WTC11 (cell line): ENCODE data around the gene COL4A6. TPM values are rescaled to one million over a fixed set of nuclear protein-coding genes. Genes with fewer than 3 reads are reported as not detected.

ENCODE experiments used
- ATAC-seq: fragments of 200-7000 bp; cut with Tn5 transposase; 2 replicates; pipeline ENCODE4 v1.10.0; 2021; ENCODE audit warnings: mild to moderate bottlenecking, moderate library complexity
- CTCF ChIA-PET: fragments of 300-600 bp; sonication (Branson Sonifier 250); formaldehyde crosslinking; loops from one replicate; lab custom pipeline; 2021; ENCODE audit warnings: antibody characterized with exemption; lab: Charles Lee
- POLR2A ChIA-PET: fragments of 350-600 bp; sonication (Branson Sonifier 250); formaldehyde crosslinking; loops from one replicate; lab custom pipeline; 2021; ENCODE audit warnings: antibody characterized with exemption; lab: Charles Lee
- DNase-seq: peaks from one replicate; pipeline ENCODE4 v3.0.0; 2021; ENCODE audit warnings: low spot score
- H3K27ac Mint-ChIP-seq: 2 replicates; pipeline ENCODE4 v1.8.0; 2021; ENCODE audit warnings: mixed read lengths
- H3K27me3 Mint-ChIP-seq: 2 replicates; pipeline ENCODE4 v1.8.0; 2021; ENCODE audit warnings: low read depth, mild to moderate bottlenecking, moderate library complexity, mixed read lengths
- H3K36me3 Mint-ChIP-seq: 2 replicates; pipeline ENCODE4 v1.8.0; 2021; ENCODE audit warnings: mixed read lengths
- H3K4me1 Mint-ChIP-seq: 2 replicates; pipeline ENCODE4 v1.8.0; 2022; ENCODE audit warnings: mixed read lengths
- H3K4me3 Mint-ChIP-seq: 2 replicates; pipeline ENCODE4 v1.8.0; 2021; ENCODE audit warnings: mild to moderate bottlenecking, moderate library complexity, mixed read lengths
- H3K9me3 Mint-ChIP-seq: 2 replicates; pipeline ENCODE4 v1.8.0; 2021; ENCODE audit warnings: mixed read lengths
- ATF6 ChIP-seq: sonication (generic); formaldehyde crosslinking; IDR thresholded peaks from 2 replicates; pipeline ENCODE4 v1.8.1; 2023; ENCODE audit warnings: mild to moderate bottlenecking, missing genetic modification reagents
- ERG ChIP-seq: fragments of 250-450 bp; sonication (Bioruptor Pico); IDR thresholded peaks from 2 replicates; pipeline ENCODE4 v1.8.0; 2021; ENCODE audit warnings: mild to moderate bottlenecking
- FOXP1 ChIP-seq: sonication (generic); formaldehyde crosslinking; IDR thresholded peaks from 2 replicates; pipeline ENCODE4 v1.8.0; 2022; ENCODE audit warnings: missing genetic modification reagents, mild to moderate bottlenecking, moderate library complexity, borderline replicate concordance
- GRHL2 ChIP-seq: fragments of 250-450 bp; sonication (Bioruptor Pico); IDR thresholded peaks from 2 replicates; pipeline ENCODE4 v1.8.0; 2022; ENCODE audit warnings: mild to moderate bottlenecking, moderate library complexity; ENCODE audit not compliant: insufficient replicate concordance, severe bottlenecking
- IRF1 ChIP-seq: sonication (generic); formaldehyde crosslinking; IDR thresholded peaks from 2 replicates; pipeline ENCODE4 v1.8.0; 2023; ENCODE audit warnings: missing genetic modification reagents
- IRF2 ChIP-seq: sonication (generic); formaldehyde crosslinking; IDR thresholded peaks from 2 replicates; pipeline ENCODE4 v1.8.0; 2022; ENCODE audit warnings: low read depth, missing genetic modification reagents, borderline replicate concordance
- JAZF1 ChIP-seq: fragments of 250-450 bp; sonication (Bioruptor Pico); IDR thresholded peaks from 2 replicates; pipeline ENCODE4 v1.9.0; 2021; ENCODE audit warnings: moderate library complexity, mild to moderate bottlenecking, inconsistent platforms
- MXD4 ChIP-seq: fragments of 250-450 bp; sonication (Bioruptor Pico); IDR thresholded peaks from 2 replicates; pipeline ENCODE4 v1.8.0; 2021; ENCODE audit warnings: mild to moderate bottlenecking, moderate library complexity, borderline replicate concordance
- NFYB ChIP-seq: sonication (generic); formaldehyde crosslinking; conservative IDR thresholded peaks from 2 replicates; pipeline ENCODE4 v1.8.0; 2022; ENCODE audit warnings: low read depth, missing genetic modification reagents
- NR2C2 ChIP-seq: sonication (generic); formaldehyde crosslinking; IDR thresholded peaks from 2 replicates; pipeline ENCODE4 v1.8.0; 2022; ENCODE audit warnings: mild to moderate bottlenecking, missing genetic modification reagents
- SMAD4 ChIP-seq: sonication (generic); formaldehyde crosslinking; IDR thresholded peaks from 2 replicates; pipeline ENCODE4 v1.8.0; 2022; ENCODE audit warnings: mild to moderate bottlenecking, missing genetic modification reagents
- ZNF263 ChIP-seq: sonication (generic); formaldehyde crosslinking; IDR thresholded peaks from 2 replicates; pipeline ENCODE4 v1.8.1; 2022; ENCODE audit warnings: low read depth, mild to moderate bottlenecking, moderate library complexity, missing genetic modification reagents
- ZNF532 ChIP-seq: fragments of 250-450 bp; sonication (Bioruptor Pico); IDR thresholded peaks from 2 replicates; pipeline ENCODE4 v1.9.0; 2021; ENCODE audit warnings: mild to moderate bottlenecking, borderline replicate concordance
- ZNF671 ChIP-seq: fragments of 250-450 bp; sonication (Bioruptor Pico); IDR thresholded peaks from 2 replicates; pipeline ENCODE4 v1.8.0; 2021; ENCODE audit warnings: mild to moderate bottlenecking
- ZSCAN18 ChIP-seq: fragments of 250-450 bp; sonication (Bioruptor Pico); IDR thresholded peaks from 2 replicates; pipeline ENCODE4 v2.1.2; 2022; ENCODE audit warnings: mild to moderate bottlenecking, moderate library complexity
- total RNA-seq: library from RNA; stranded (reverse); gene quantifications from 3 replicates; pipeline ENCODE4 v1.2.3, GENCODE V29; 2021
- TF ChIP-seq, protein P1 (sequence below): sonication (generic); formaldehyde crosslinking; IDR thresholded peaks from 2 replicates; pipeline ENCODE4 v1.8.1; 2023; ENCODE audit warnings: mild to moderate bottlenecking, missing genetic modification reagents, borderline replicate concordance
- TF ChIP-seq, protein P2 (sequence below): sonication (generic); formaldehyde crosslinking; IDR thresholded peaks from 2 replicates; pipeline ENCODE4 v1.8.1; 2023; ENCODE audit warnings: mild to moderate bottlenecking, missing genetic modification reagents, moderate library complexity
- TF ChIP-seq, protein P3 (sequence below): sonication (generic); formaldehyde crosslinking; IDR thresholded peaks from 2 replicates; pipeline ENCODE4 v1.8.1; 2022; ENCODE audit warnings: mild to moderate bottlenecking, moderate library complexity, missing genetic modification reagents

The COL4A6 gene
- total RNA-seq, 1 experiment from 2014 or later = 15.2 TPM

DNA sequence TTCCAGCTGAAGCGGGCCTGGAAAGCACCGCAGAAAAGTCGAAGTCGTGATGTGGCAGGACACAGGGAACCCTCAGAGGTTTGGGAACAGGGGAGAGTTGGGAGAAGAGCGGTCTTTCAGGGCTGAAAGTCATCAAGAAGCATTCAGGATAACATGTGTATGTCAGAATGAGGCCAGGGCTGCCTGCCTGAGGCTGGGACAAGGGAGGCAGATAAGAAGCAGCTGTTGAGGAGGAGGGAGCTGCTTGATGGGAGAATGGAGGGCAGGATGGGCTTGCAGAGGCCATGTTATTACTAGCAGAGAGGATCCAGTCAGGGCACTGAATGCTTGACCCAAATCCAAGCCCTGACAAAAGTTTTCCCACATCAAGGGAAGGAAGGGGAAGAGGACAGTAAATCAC lies 214.6 kb downstream of the COL4A6 start:
- CTCF ChIA-PET = interaction anchor here (0.9 to 2.4 kb wide), 22 partner anchors 8 to 476 kb away, joined by 3 to 18 read pairs (median 4); partner anchors contain the start of gene COL4A6
- no peak for ATAC-seq
- peaks cover 2% of the 10 kb centered on the region; the same call in 1 of the 2 replicates for H3K27me3 Mint-ChIP-seq
- no peak overlapping the region for H3K4me3 Mint-ChIP-seq
- H3K36me3 Mint-ChIP-seq = no peaks in the 10 kb centered on the region
- TF ChIP-seq SMAD4 (CRISPR knock-in tag) (no peak), JAZF1 (CRISPR knock-in tag) (no peak), IRF2 (CRISPR knock-in tag) (no peak), ZNF263 (no peak)
- TF ChIP-seq, all 79 proteins: peak for 0
- Mint-ChIP-seq H3K9me3 (no peaks in the 10 kb centered on the region), H3K27ac (no peak overlapping the region), H3K4me1 (peaks cover 19% of the 10 kb centered on the region)
- POLR2A ChIA-PET = no interaction called here
- DNase-seq = no peak

- TF ChIP-seq, protein P1, sequence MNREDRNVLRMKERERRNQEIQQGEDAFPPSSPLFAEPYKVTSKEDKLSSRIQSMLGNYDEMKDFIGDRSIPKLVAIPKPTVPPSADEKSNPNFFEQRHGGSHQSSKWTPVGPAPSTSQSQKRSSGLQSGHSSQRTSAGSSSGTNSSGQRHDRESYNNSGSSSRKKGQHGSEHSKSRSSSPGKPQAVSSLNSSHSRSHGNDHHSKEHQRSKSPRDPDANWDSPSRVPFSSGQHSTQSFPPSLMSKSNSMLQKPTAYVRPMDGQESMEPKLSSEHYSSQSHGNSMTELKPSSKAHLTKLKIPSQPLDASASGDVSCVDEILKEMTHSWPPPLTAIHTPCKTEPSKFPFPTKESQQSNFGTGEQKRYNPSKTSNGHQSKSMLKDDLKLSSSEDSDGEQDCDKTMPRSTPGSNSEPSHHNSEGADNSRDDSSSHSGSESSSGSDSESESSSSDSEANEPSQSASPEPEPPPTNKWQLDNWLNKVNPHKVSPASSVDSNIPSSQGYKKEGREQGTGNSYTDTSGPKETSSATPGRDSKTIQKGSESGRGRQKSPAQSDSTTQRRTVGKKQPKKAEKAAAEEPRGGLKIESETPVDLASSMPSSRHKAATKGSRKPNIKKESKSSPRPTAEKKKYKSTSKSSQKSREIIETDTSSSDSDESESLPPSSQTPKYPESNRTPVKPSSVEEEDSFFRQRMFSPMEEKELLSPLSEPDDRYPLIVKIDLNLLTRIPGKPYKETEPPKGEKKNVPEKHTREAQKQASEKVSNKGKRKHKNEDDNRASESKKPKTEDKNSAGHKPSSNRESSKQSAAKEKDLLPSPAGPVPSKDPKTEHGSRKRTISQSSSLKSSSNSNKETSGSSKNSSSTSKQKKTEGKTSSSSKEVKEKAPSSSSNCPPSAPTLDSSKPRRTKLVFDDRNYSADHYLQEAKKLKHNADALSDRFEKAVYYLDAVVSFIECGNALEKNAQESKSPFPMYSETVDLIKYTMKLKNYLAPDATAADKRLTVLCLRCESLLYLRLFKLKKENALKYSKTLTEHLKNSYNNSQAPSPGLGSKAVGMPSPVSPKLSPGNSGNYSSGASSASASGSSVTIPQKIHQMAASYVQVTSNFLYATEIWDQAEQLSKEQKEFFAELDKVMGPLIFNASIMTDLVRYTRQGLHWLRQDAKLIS (CRISPR knock-in tag) = no peak
- TF ChIP-seq ZSCAN18 (CRISPR knock-in tag) (no peak), FOXP1 (no peak), IRF1 (CRISPR knock-in tag) (no peak), ZNF671 (CRISPR knock-in tag) (no peak), NR2C2 (no peak), MXD4 (CRISPR knock-in tag) (no peak), ERG (no peak), ZNF532 (CRISPR knock-in tag) (no peak), ATF6 (CRISPR knock-in tag) (no peak), GRHL2 (CRISPR knock-in tag) (no peak), NFYB (CRISPR knock-in tag) (no peak)
- TF ChIP-seq, protein P2, sequence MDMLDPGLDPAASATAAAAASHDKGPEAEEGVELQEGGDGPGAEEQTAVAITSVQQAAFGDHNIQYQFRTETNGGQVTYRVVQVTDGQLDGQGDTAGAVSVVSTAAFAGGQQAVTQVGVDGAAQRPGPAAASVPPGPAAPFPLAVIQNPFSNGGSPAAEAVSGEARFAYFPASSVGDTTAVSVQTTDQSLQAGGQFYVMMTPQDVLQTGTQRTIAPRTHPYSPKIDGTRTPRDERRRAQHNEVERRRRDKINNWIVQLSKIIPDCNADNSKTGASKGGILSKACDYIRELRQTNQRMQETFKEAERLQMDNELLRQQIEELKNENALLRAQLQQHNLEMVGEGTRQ (CRISPR knock-in tag) = no peak
- TF ChIP-seq, protein P3, sequence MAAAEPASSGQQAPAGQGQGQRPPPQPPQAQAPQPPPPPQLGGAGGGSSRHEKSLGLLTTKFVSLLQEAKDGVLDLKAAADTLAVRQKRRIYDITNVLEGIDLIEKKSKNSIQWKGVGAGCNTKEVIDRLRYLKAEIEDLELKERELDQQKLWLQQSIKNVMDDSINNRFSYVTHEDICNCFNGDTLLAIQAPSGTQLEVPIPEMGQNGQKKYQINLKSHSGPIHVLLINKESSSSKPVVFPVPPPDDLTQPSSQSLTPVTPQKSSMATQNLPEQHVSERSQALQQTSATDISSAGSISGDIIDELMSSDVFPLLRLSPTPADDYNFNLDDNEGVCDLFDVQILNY = no peak
- TF ChIP-seq, all 79 proteins: peak for 0
- H3K36me3 Mint-ChIP-seq = no peaks in the 10 kb centered on the region
- no peaks in the 10 kb centered on the region for H3K9me3 Mint-ChIP-seq
- peaks cover 16% of the 10 kb centered on the region for H3K4me1 Mint-ChIP-seq
- H3K27ac Mint-ChIP-seq = no peak overlapping the region
- H3K27me3 Mint-ChIP-seq = peaks cover 2% of the 10 kb centered on the region; the same call in 1 of the 2 replicates
- ATAC-seq (no peak), DNase-seq (no peak)
- no peak overlapping the region for H3K4me3 Mint-ChIP-seq
- POLR2A ChIA-PET = no interaction called here
- CTCF ChIA-PET = interaction anchor here (1.2 kb wide), 1 partner anchor 83 kb away, joined by 4 read pairs; no protein-coding TSS in a partner anchor
These were observed 216.8 kb downstream of the COL4A6 start for GRCh38 chrX:108221301-108221864.
